GM06990 (cell line): ENCODE results near the gene SBNO2.

Experiments
- DNase-seq: peaks from one replicate; pipeline ENCODE4 v3.0.0-alpha.2; 2011; ENCODE audit not compliant: insufficient read length; ENCODE audit errors: extremely low read depth
- H3K27me3 ChIP-seq: replicated peaks from 2 replicates; pipeline ENCODE4 v1.6.0; 2011; ENCODE audit warnings: low read length; ENCODE audit not compliant: control insufficient read depth, insufficient read depth
- H3K36me3 ChIP-seq: 2 replicates; pipeline ENCODE4 v1.5.1; 2011; ENCODE audit warnings: low read length; ENCODE audit not compliant: control insufficient read depth, insufficient read depth
- H3K4me3 ChIP-seq: replicated peaks from 2 replicates; pipeline ENCODE4 v1.5.1; 2011; ENCODE audit warnings: low read depth, mild to moderate bottlenecking, control low read depth, low read length
- TF ChIP-seq, protein P1 (sequence below): IDR thresholded peaks from 2 replicates; pipeline ENCODE4 v1.5.1; 2011; ENCODE audit warnings: low read length, control low read depth, mild to moderate bottlenecking, inconsistent platforms; ENCODE audit not compliant: insufficient read depth, poor library complexity, severe bottlenecking

SBNO2 gene

GRCh38 chr19:1166872-1167573 is 7.0 kb downstream of the SBNO2 start:
- Histone ChIP-seq H3K36me3 (peaks cover 10% of the 10 kb centered on the region), H3K27me3 (no peaks in the 10 kb centered on the region), H3K4me3 (no peak overlapping the region)
- DNase-seq = no peak
- TF ChIP-seq, protein P1, sequence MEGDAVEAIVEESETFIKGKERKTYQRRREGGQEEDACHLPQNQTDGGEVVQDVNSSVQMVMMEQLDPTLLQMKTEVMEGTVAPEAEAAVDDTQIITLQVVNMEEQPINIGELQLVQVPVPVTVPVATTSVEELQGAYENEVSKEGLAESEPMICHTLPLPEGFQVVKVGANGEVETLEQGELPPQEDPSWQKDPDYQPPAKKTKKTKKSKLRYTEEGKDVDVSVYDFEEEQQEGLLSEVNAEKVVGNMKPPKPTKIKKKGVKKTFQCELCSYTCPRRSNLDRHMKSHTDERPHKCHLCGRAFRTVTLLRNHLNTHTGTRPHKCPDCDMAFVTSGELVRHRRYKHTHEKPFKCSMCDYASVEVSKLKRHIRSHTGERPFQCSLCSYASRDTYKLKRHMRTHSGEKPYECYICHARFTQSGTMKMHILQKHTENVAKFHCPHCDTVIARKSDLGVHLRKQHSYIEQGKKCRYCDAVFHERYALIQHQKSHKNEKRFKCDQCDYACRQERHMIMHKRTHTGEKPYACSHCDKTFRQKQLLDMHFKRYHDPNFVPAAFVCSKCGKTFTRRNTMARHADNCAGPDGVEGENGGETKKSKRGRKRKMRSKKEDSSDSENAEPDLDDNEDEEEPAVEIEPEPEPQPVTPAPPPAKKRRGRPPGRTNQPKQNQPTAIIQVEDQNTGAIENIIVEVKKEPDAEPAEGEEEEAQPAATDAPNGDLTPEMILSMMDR = no peak

- TF ChIP-seq, protein P1 = no peak
- Histone ChIP-seq H3K4me3 (no peak overlapping the region), H3K27me3 (no peaks in the 10 kb centered on the region), H3K36me3 (peaks cover 10% of the 10 kb centered on the region)
- DNase-seq = no peak
Observed at GRCh38 chr19:1164684-1165531, 9.2 kb downstream of the SBNO2 start.

DNA sequence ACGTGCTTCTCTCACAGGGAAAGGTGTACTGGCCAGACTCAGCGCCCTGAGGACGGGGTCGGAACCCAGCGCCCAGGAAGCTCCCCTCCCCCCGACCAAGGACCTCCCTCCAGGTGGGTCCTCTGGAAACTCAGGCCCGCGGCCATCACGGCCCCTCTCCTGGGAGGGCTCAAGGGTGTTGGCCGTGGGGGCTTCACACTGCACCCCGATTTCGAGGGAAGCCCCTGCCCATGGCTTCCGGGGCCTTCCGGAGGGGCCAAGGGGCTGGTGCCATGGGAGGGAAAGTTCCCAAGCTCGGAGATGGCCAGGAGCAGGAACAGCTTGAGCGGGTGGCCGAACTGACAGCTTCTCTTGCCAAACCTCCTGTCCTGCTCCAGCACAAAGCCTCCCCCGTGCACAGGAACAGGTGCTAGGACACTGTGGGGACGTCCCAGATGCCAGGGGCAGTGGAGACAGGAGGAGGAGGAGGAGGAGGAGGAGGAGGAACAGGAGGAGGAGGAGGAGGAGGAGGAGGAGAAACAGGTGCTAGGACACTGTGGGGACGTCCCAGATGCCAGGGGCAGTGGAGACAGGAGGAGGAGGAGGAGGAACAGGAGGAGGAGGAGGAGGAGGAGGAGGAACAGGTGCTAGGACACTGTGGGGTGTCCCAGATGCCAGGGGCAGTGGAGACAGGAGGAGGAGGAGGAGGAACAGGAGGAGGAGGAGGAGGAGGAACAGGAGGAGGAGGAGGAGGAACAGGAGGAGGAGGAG is 10.0 kb downstream of the SBNO2 start:
- TF ChIP-seq, protein P1 = no peak
- no peak overlapping the region for H3K4me3 ChIP-seq
- H3K36me3 ChIP-seq = peaks cover 8% of the 10 kb centered on the region
- no peak for DNase-seq
- H3K27me3 ChIP-seq = no peaks in the 10 kb centered on the region

- TF ChIP-seq, protein P1 = no peak
Observed at GRCh38 chr19:1163283-1163933, 10.7 kb downstream of the SBNO2 start.

GRCh38 chr19:1162404-1163282 is 11.4 kb downstream of the SBNO2 start:
- TF ChIP-seq, protein P1 = no peak
- Histone ChIP-seq H3K4me3 (no peak overlapping the region), H3K36me3 (peaks cover 6% of the 10 kb centered on the region), H3K27me3 (no peaks in the 10 kb centered on the region)
- no peak for DNase-seq

More at GRCh38 chr19:1163283-1163933, 10.7 kb downstream of the SBNO2 start:
- Histone ChIP-seq H3K4me3 (no peak overlapping the region), H3K36me3 (peaks cover 6% of the 10 kb centered on the region), H3K27me3 (no peaks in the 10 kb centered on the region)
- DNase-seq = no peak
